Neural cell (in vitro differentiated cells): ENCODE results near the gene RPUSD1. TPM values are rescaled to one million over a fixed set of nuclear protein-coding genes. Genes with fewer than 3 reads are reported as not detected.

Source experiments
- H2AFZ ChIP-seq: fragments of 200-600, 300-800 bp; sonication (generic), shearing (Covaris generic); 2 replicates; pipeline ENCODE4 v1.6.0; 2014; ENCODE audit warnings: low read depth, mild to moderate bottlenecking, antibody characterized with exemption, low read length, moderate library complexity
- H3F3A ChIP-seq: fragments of 200-600 bp; shearing (Covaris generic); 2 replicates; pipeline ENCODE4 v1.6.1; 2016; ENCODE audit warnings: mild to moderate bottlenecking, moderate library complexity, mixed read lengths, antibody characterized with exemption, low read length; ENCODE audit not compliant: insufficient read depth, poor library complexity, severe bottlenecking
- H3K27ac ChIP-seq: fragments of 200-600, 300-800 bp; sonication (generic), shearing (Covaris generic); 2 replicates; pipeline ENCODE4 v1.5.1; 2014; ENCODE audit warnings: mild to moderate bottlenecking, low read length, moderate library complexity
- H3K27me3 ChIP-seq: fragments of 300-800, 200-600 bp; sonication (generic), shearing (Covaris generic); 2 replicates; pipeline ENCODE4 v1.6.0; 2014; ENCODE audit warnings: mild to moderate bottlenecking, low read depth, low read length, moderate library complexity; ENCODE audit not compliant: insufficient read depth
- H3K36me3 ChIP-seq: fragments of 300-800, 200-600 bp; sonication (generic), shearing (Covaris generic); 2 replicates; pipeline ENCODE4 v1.5.1; 2014; ENCODE audit warnings: mild to moderate bottlenecking, antibody characterized with exemption, low read length, moderate library complexity; ENCODE audit not compliant: insufficient read depth
- H3K4me2 ChIP-seq: fragments of 300-800, 200-600 bp; sonication (generic), shearing (Covaris generic); 2 replicates; pipeline ENCODE4 v1.6.0; 2014; ENCODE audit warnings: mild to moderate bottlenecking, low read length
- H3K4me3 ChIP-seq: fragments of 300-800, 200-600 bp; sonication (generic), shearing (Covaris generic); 2 replicates; pipeline ENCODE4 v1.5.1; 2014; ENCODE audit warnings: mild to moderate bottlenecking, low read length, moderate library complexity
- H3K79me2 ChIP-seq: fragments of 200-600 bp; shearing (Covaris generic); replicated peaks from 2 replicates; pipeline ENCODE4 v1.6.0; 2014; ENCODE audit warnings: mild to moderate bottlenecking, low read length, moderate library complexity; ENCODE audit not compliant: insufficient read depth
- H3K9ac ChIP-seq: fragments of 300-800, 200-600 bp; sonication (generic), shearing (Covaris generic); 2 replicates; pipeline ENCODE4 v1.6.1; 2016; ENCODE audit warnings: mild to moderate bottlenecking, low read length, mixed read lengths
- H3K9me2 ChIP-seq: fragments of 200-600 bp; shearing (Covaris generic); 2 replicates; pipeline ENCODE4 v1.6.1; 2016; ENCODE audit warnings: mild to moderate bottlenecking, low read length, mixed read lengths; ENCODE audit not compliant: insufficient read depth
- H3K9me3 ChIP-seq: fragments of 200-600, 300-800 bp; sonication (generic), shearing (Covaris generic); 2 replicates; pipeline ENCODE4 v1.6.1; 2016; ENCODE audit warnings: mild to moderate bottlenecking, mixed run types, low read length, moderate library complexity, mixed read lengths
- H4K20me1 ChIP-seq: fragments of 200-600 bp; shearing (Covaris generic); 2 replicates; pipeline ENCODE4 v1.6.1; 2016; ENCODE audit warnings: mild to moderate bottlenecking, mixed run types; ENCODE audit not compliant: insufficient read depth
- CTCF ChIP-seq: fragments of 450-650 bp; IDR thresholded peaks from 2 replicates; pipeline ENCODE4 v1.5.1; 2014; ENCODE audit warnings: antibody characterized with exemption, mild to moderate bottlenecking, moderate library complexity; ENCODE audit not compliant: poor library complexity, severe bottlenecking
- EP300 ChIP-seq: fragments of 450-650 bp; conservative IDR thresholded peaks from 2 replicates; pipeline ENCODE4 v1.6.1; 2014; ENCODE audit warnings: antibody characterized with exemption, mild to moderate bottlenecking, moderate library complexity; ENCODE audit not compliant: poor library complexity, severe bottlenecking
- EZH2 ChIP-seq: fragments of 200-600, 300-800 bp; shearing (Covaris generic), sonication (generic); IDR thresholded peaks from 2 replicates; pipeline ENCODE4 v1.6.1; 2014; ENCODE audit warnings: antibody characterized with exemption, low read length, borderline replicate concordance, mild to moderate bottlenecking; ENCODE audit not compliant: insufficient read depth, poor library complexity, severe bottlenecking
- MXI1 ChIP-seq: fragments of 450-650 bp; conservative IDR thresholded peaks from 2 replicates; pipeline ENCODE4 v1.6.1; 2014; ENCODE audit warnings: antibody characterized with exemption, mild to moderate bottlenecking; ENCODE audit not compliant: poor library complexity, severe bottlenecking
- POLR2AphosphoS5 ChIP-seq: IDR thresholded peaks from 2 replicates; pipeline ENCODE4 v1.6.1; 2012
- RAD21 ChIP-seq: fragments of 450-650 bp; conservative IDR thresholded peaks from 2 replicates; pipeline ENCODE4 v1.6.1; 2014; ENCODE audit warnings: antibody characterized with exemption, mild to moderate bottlenecking, moderate library complexity
- REST ChIP-seq: IDR thresholded peaks from 2 replicates; pipeline ENCODE4 v1.6.1; 2012; ENCODE audit warnings: borderline replicate concordance
- SMC3 ChIP-seq: fragments of 450-650 bp; conservative IDR thresholded peaks from 2 replicates; pipeline ENCODE4 v1.6.1; 2014; ENCODE audit warnings: antibody characterized with exemption, mild to moderate bottlenecking, moderate library complexity; ENCODE audit not compliant: poor library complexity
- TAF1 ChIP-seq: IDR thresholded peaks from 2 replicates; pipeline ENCODE4 v1.6.1; 2012; ENCODE audit warnings: low read depth
- polyA plus RNA-seq: library from polyadenylated mRNA; depleted of rRNA; stranded (reverse); fragments of >200 nt; gene quantifications from 2 replicates; pipeline ENCODE4 v1.2.3, GENCODE V29; 2014

RPUSD1 gene
- polyA plus RNA-seq, 1 donor from 2014 or later: 42.4 TPM

- H3K4me2 ChIP-seq: no peak overlapping the region
- no peaks in the 10 kb centered on the region for H3K79me2 ChIP-seq
- no peaks in the 10 kb centered on the region for H3F3A ChIP-seq
- peaks cover 2% of the 10 kb centered on the region for H3K9me3 ChIP-seq
- no peaks in the 10 kb centered on the region for H3K36me3 ChIP-seq
- no peak for TF ChIP-seq SMC3
- TF ChIP-seq EZH2: no peak
- TF ChIP-seq CTCF: no peak
- no peak for TF ChIP-seq TAF1
- no peak for TF ChIP-seq RAD21
- TF ChIP-seq EP300: no peak
- no peak for TF ChIP-seq MXI1
- TF ChIP-seq POLR2AphosphoS5: no peak
- TF ChIP-seq REST: no peak
- H3K4me3 ChIP-seq: no peak overlapping the region
- no peak overlapping the region for H3K27ac ChIP-seq
- no peaks in the 10 kb centered on the region for H3K9me2 ChIP-seq
- peak overlapping the region; percentile 29 for H3K9ac ChIP-seq
- no peak overlapping the region for H2AFZ ChIP-seq
- H3K27me3 ChIP-seq: no peaks in the 10 kb centered on the region
- no peaks in the 10 kb centered on the region for H4K20me1 ChIP-seq
Observed at GRCh38 chr16:751152-752006, 36.8 kb downstream of the RPUSD1 start.

GRCh38 chr16:750485-750884, 37.7 kb downstream of the RPUSD1 start:
- Histone ChIP-seq H3K9me2 (no peaks in the 10 kb centered on the region), H3K9me3 (no peaks in the 10 kb centered on the region), H3K27me3 (no peaks in the 10 kb centered on the region), H3K9ac (no peak overlapping the region), H3K27ac (no peak overlapping the region), H3K4me2 (no peak overlapping the region), H2AFZ (no peak overlapping the region), H3F3A (no peaks in the 10 kb centered on the region), H3K4me3 (no peak overlapping the region), H3K79me2 (no peaks in the 10 kb centered on the region), H3K36me3 (no peaks in the 10 kb centered on the region), H4K20me1 (no peaks in the 10 kb centered on the region)
- TF ChIP-seq REST (no peak), MXI1 (no peak), CTCF (no peak), EP300 (no peak), TAF1 (no peak), SMC3 (no peak), RAD21 (no peak), POLR2AphosphoS5 (no peak), EZH2 (no peak)
